K562 (cell line): ENCODE results near the gene SPCS3. TPM values are rescaled to one million over a fixed set of nuclear protein-coding genes. Genes with fewer than 3 reads are reported as not detected.

ENCODE experiments used
- ATAC-seq: fragments of 200-7000 bp; cut with Tn5 transposase; 3 replicates; pipeline ENCODE4 v1.9.1; 2020; ENCODE audit warnings: moderate library complexity
- BruUV-seq: library from RNA; stranded (reverse); fragments of 400-500 nt; replicated peaks from 2 replicates; lab custom pipeline; 2021; lab: Mats Ljungman, UMichigan
- CTCF ChIA-PET: fragments of 300-600 bp; formaldehyde crosslinking; extraction: SDS; loops from one replicate; lab custom pipeline; 2021; ENCODE audit warnings: low intra/inter-chr PET ratio; lab: Yijun Ruan, JAX
- POLR2A ChIA-PET: fragments of 300-600, 350-650 bp; sonication (Branson Sonifier 250); formaldehyde crosslinking; extraction: SDS; loops from one replicate; lab custom pipeline; 2021; ENCODE audit warnings: antibody characterized with exemption, inconsistent platforms; lab: Yijun Ruan, JAX
- DNase-seq, 4 experiments: peaks; one replicate each; pipeline versions ENCODE4 v3.0.0 to v3.0.0-alpha.2; 2011 to 2018; ENCODE audit warnings: low spot score in 3 of 4, mixed read lengths in 3 of 4; ENCODE audit errors: extremely low read depth in 1 of 4
- FAIRE-seq: peaks from 2 replicates; lab custom pipeline; 2011; peaks lifted over from hg19 to GRCh38; lab: Jason Lieb, UNC
- H2AFZ ChIP-seq: 2 replicates; pipeline ENCODE4 v1.6.0; 2011; ENCODE audit warnings: low read depth, low read length, control low read depth, inconsistent platforms
- H3K27ac ChIP-seq: fragments of 200-600 bp; 3 replicates; pipeline ENCODE4 v1.8.0; 2011; ENCODE audit warnings: low read depth, mild to moderate bottlenecking, control low read depth, inconsistent platforms, low read length, moderate library complexity, mixed read lengths; ENCODE audit errors: extremely low read depth
- H3K27me3 ChIP-seq, 2 experiments: fragments of 300-600 bp in 1 of 2; 2 replicates in 1 of 2; 3 replicates in 1 of 2; pipeline versions ENCODE4 v1.6.0 to v1.8.0; 2011; ENCODE audit warnings: inconsistent platforms in 2 of 2, low read length in 2 of 2, mild to moderate bottlenecking in 1 of 2, mixed read lengths in 1 of 2, moderate library complexity in 1 of 2; ENCODE audit not compliant: control insufficient read depth in 2 of 2, insufficient read depth in 2 of 2
- H3K36me3 ChIP-seq: fragments of 300-600 bp; 3 replicates; pipeline ENCODE4 v1.8.0; 2011; ENCODE audit warnings: mild to moderate bottlenecking, low read length, inconsistent platforms; ENCODE audit not compliant: control insufficient read depth, insufficient read depth
- H3K4me1 ChIP-seq, 2 experiments: fragments of 200-600 bp in 1 of 2; replicated peaks in 1 of 2; 2 replicates in 1 of 2; 3 replicates in 1 of 2; pipeline versions ENCODE4 v1.5.1 to v1.8.0; 2011; ENCODE audit warnings: inconsistent platforms in 2 of 2, low read length in 2 of 2, mild to moderate bottlenecking in 1 of 2, mixed read lengths in 1 of 2, moderate library complexity in 1 of 2; ENCODE audit not compliant: control insufficient read depth in 2 of 2, insufficient read depth in 2 of 2
- H3K4me2 ChIP-seq: 2 replicates; pipeline ENCODE4 v1.6.1; 2011; ENCODE audit warnings: low read length, control low read depth, inconsistent platforms, mixed read lengths; ENCODE audit not compliant: insufficient read depth
- H3K4me3 ChIP-seq: fragments of 200-600 bp; sonication (generic), shearing (Covaris generic); 2 replicates; pipeline ENCODE4 v1.5.1; 2016; ENCODE audit warnings: control low read depth, inconsistent platforms
- H3K79me2 ChIP-seq: fragments of 200-600 bp; 3 replicates; pipeline ENCODE4 v1.8.0; 2011; ENCODE audit warnings: low read length, inconsistent platforms; ENCODE audit not compliant: control insufficient read depth, insufficient read depth
- H3K9ac ChIP-seq, 2 experiments: 2 replicates each; pipeline versions ENCODE4 v1.6.0 to v1.6.1; 2011; ENCODE audit warnings: low read depth in 2 of 2, low read length in 2 of 2, control low read depth in 1 of 2, inconsistent platforms in 1 of 2, mild to moderate bottlenecking in 1 of 2, mixed read lengths in 1 of 2; ENCODE audit not compliant: insufficient read depth in 1 of 2
- H3K9me1 ChIP-seq: one replicate; pipeline ENCODE4 v1.6.0; 2011; ENCODE audit warnings: inconsistent platforms, mild to moderate bottlenecking, low read length, moderate library complexity; ENCODE audit not compliant: control insufficient read depth, insufficient read depth
- H3K9me3 ChIP-seq: replicated peaks from 2 replicates; pipeline ENCODE4 v1.5.1; 2011; ENCODE audit warnings: low read depth, low read length, inconsistent platforms; ENCODE audit not compliant: control insufficient read depth, insufficient read depth
- H4K20me1 ChIP-seq: replicated peaks from 2 replicates; pipeline ENCODE4 v1.6.1; 2011; ENCODE audit warnings: low read length, inconsistent platforms, mixed read lengths; ENCODE audit not compliant: control insufficient read depth, insufficient read depth
- MED1 ChIP-seq: sonication (generic); formaldehyde crosslinking; IDR thresholded peaks from 2 replicates; pipeline ENCODE4 v1.8.1; 2023; ENCODE audit warnings: missing genetic modification reagents, borderline replicate concordance
- MTF1 ChIP-seq: fragments of 250-450 bp; sonication (Bioruptor Pico); IDR thresholded peaks from 2 replicates; pipeline ENCODE4 v1.9.0; 2021; ENCODE audit warnings: moderate library complexity, mild to moderate bottlenecking, inconsistent platforms, borderline replicate concordance
- ZNF696 ChIP-seq: fragments of 250-450 bp; sonication (Bioruptor Pico); conservative IDR thresholded peaks from 2 replicates; pipeline ENCODE4 v1.4.0; 2020; ENCODE audit warnings: mild to moderate bottlenecking, moderate library complexity
- WGBS: fragments of 100-300 bp; shearing (Covaris generic); methylation state at CpG from one replicate; pipeline ENCODE4 v1.1.6; 2016; ENCODE audit warnings: low coverage, mixed read lengths; ENCODE audit not compliant: insufficient coverage; ENCODE audit errors: missing lambda C conversion rate; 5-methylcytosine and 5-hydroxymethylcytosine counted together
- in situ Hi-C: fragments of 300-500 bp; cut with MboI; formaldehyde crosslinking; loops from 4 replicates; pipeline ENCODE4 v1.15.0; 2018; ENCODE audit warnings: inconsistent platforms, mixed read lengths
- intact Hi-C: fragments of 100-400 bp; cut with micrococcal nuclease; formaldehyde crosslinking; loops from 2 replicates; pipeline ENCODE4 v1.14.2; 2022
- polyA plus RNA-seq, 8 experiments: library from polyadenylated mRNA; depleted of rRNA in 4 of 8; stranded (reverse) in 5 of 8; unstranded in 3 of 8; fragments of >200 nt; fragmentation: Nextera tagmentation in 2 of 8; fragmentation: Illumina TruSeq in 1 of 8; extraction: Ambion mirVana in 2 of 8; extraction: Trizol in 1 of 8; gene quantifications; 2 replicates each; pipeline versions ENCODE4 v1.2.1 to v1.2.3, GENCODE V29; 2011 to 2014; ENCODE audit warnings: inconsistent platforms in 1 of 8, missing spikeins in 1 of 8
- total RNA-seq, 7 experiments: library from RNA; depleted of rRNA in 6 of 7; stranded (reverse); fragments of >200 nt in 6 of 7; fragmentation: Illumina TruSeq in 2 of 7; extraction: Trizol in 2 of 7; gene quantifications; 2 replicates each; pipeline versions ENCODE4 v1.2.1 to v1.2.3, GENCODE V29; 2011 to 2021; ENCODE audit warnings: low replicate concordance in 1 of 7
- TF ChIP-seq, protein P1 (sequence below), 2 experiments: fragments of 450-650 bp; IDR thresholded peaks; 2 replicates each; pipeline ENCODE4 v1.6.1; 2016; ENCODE audit warnings: mild to moderate bottlenecking in 2 of 2, borderline replicate concordance in 1 of 2, low read depth in 1 of 2, moderate library complexity in 1 of 2
- TF ChIP-seq, protein P2 (sequence below): fragments of 450-650 bp; formaldehyde crosslinking; IDR thresholded peaks from 2 replicates; pipeline ENCODE4 v1.4.0; 2020; ENCODE audit warnings: mild to moderate bottlenecking, moderate library complexity

Gene SPCS3
- total and polyA plus RNA-seq, 9 of the 15 experiments (the other 6 are each of a cell fraction or from before 2014, with no cell fraction given) = 64.6 to 196 (median 85.4) TPM

- ChIA-PET POLR2A (no interaction called here), CTCF (no interaction called here)
- intact Hi-C loops = loop anchor here (10.0 kb wide), 1 partner anchor 308 kb away; no protein-coding TSS in a partner anchor
- DNase-seq (no peak), FAIRE-seq (no peak), ATAC-seq (no peak)
- no peaks in the 10 kb centered on the region for H4K20me1 ChIP-seq
- H3K4me1 ChIP-seq = no peaks in the 10 kb centered on the region
- H3K4me3 ChIP-seq = no peak overlapping the region
- H3K9me3 ChIP-seq = no peaks in the 10 kb centered on the region
- H3K27ac ChIP-seq = no peak overlapping the region
- no peaks in the 10 kb centered on the region for H3K36me3 ChIP-seq
- H3K4me2 ChIP-seq = no peak overlapping the region
- no peaks in the 10 kb centered on the region for H3K79me2 ChIP-seq
- BruUV-seq = no TSS peak
- H2AFZ ChIP-seq = no peak overlapping the region
- TF ChIP-seq MED1 (CRISPR knock-in tag) (no peak), ZNF696 (CRISPR knock-in tag) (no peak), MTF1 (CRISPR knock-in tag) (no peak)
- TF ChIP-seq, protein P1, sequence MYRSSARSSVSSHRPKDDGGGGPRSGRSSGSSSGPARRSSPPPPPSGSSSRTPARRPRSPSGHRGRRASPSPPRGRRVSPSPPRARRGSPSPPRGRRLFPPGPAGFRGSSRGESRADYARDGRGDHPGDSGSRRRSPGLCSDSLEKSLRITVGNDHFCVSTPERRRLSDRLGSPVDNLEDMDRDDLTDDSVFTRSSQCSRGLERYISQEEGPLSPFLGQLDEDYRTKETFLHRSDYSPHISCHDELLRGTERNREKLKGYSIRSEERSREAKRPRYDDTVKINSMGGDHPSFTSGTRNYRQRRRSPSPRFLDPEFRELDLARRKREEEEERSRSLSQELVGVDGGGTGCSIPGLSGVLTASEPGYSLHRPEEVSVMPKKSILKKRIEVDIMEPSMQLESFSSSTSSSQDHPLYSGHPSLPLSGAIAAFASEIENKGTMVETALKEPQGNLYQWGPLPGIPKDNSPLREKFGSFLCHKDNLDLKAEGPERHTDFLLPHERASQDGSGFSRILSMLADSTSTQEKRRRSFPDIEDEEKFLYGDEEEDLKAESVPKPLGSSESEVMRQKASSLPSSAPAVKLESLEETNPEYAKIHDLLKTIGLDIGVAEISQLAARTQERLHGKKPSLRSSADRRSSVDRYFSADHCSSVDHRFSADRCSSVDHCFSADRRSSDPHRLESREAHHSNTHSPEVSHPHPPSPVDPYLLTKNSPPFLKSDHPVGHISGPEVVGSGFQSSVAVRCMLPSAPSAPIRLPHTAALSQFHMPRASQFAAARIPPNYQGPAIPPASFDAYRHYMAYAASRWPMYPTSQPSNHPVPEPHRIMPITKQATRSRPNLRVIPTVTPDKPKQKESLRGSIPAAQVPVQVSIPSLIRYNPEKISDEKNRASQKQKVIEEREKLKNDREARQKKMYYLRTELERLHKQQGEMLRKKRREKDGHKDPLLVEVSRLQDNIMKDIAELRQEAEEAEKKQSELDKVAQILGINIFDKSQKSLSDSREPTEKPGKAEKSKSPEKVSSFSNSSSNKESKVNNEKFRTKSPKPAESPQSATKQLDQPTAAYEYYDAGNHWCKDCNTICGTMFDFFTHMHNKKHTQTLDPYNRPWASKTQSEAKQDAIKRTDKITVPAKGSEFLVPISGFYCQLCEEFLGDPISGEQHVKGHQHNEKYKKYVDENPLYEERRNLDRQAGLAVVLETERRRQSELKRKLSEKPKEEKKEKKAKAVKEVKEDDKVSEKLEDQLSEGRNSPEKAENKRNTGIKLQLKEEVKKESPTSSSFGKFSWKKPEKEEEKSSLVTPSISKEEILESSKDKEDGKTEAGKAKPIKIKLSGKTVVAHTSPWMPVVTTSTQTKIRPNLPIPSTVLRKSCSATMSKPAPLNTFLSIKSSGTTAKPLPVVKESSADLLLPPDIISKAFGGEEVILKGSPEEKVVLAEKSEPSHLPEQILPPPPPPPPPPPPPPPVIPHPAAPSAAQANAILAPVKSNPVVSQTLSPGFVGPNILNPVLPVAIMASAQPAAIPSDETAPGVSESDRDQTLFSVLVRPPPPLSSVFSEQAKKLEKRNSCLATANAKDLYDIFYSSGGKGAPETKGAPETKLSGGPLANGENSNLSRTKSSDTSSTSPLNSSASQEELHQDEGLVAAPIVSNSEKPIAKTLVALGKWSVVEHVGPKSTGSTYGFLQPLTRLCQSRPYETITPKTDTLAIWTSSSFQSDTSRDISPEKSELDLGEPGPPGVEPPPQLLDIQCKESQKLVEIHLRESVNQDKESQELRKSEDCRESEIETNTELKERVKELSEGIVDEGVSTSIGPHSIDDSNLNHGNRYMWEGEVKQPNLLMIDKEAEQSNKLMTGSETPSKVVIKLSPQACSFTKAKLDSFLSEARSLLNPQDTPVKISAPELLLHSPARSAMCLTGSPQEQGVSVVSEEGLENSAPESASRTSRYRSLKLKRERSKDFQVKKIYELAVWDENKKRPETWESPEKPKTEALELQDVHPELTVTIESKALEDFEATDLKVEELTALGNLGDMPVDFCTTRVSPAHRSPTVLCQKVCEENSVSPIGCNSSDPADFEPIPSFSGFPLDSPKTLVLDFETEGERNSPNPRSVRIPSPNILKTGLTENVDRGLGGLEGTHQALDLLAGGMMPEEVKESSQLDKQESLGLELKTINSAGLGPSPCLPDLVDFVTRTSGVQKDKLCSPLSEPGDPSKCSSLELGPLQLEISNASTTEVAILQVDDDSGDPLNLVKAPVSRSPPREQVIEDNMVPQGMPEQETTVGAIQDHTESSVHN (IDR thresholded peaks at IDR 0.05; ENCODE audit: borderline replicate concordance in 1 of 2, low read depth in 1 of 2) = no peak
- TF ChIP-seq, protein P2, sequence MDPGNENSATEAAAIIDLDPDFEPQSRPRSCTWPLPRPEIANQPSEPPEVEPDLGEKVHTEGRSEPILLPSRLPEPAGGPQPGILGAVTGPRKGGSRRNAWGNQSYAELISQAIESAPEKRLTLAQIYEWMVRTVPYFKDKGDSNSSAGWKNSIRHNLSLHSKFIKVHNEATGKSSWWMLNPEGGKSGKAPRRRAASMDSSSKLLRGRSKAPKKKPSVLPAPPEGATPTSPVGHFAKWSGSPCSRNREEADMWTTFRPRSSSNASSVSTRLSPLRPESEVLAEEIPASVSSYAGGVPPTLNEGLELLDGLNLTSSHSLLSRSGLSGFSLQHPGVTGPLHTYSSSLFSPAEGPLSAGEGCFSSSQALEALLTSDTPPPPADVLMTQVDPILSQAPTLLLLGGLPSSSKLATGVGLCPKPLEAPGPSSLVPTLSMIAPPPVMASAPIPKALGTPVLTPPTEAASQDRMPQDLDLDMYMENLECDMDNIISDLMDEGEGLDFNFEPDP = no peak
- in situ Hi-C loops = loop anchor here (25.0 kb wide), 1 partner anchor 380 kb away; no protein-coding TSS in a partner anchor
- H3K27me3 ChIP-seq = no peaks in the 10 kb centered on the region
- 1% methylated on average over 7 of the region's 7 CpGs for WGBS
- no peaks in the 10 kb centered on the region for H3K9me1 ChIP-seq
- H3K9ac ChIP-seq = no peak overlapping the region
These were observed 22.6 kb downstream of the SPCS3 start for GRCh38 chr4:176342384-176342783.
